Stomach (tissue), 4 donors: ENCODE results near the gene P4HTM.

Source experiments
- CTCF ChIP-seq, 7 experiments: fragments of 450-650 bp in 4 of 7; fragments of 200-600 bp in 3 of 7; sonication (generic) in 3 of 7; IDR thresholded peaks; one replicate each; pipeline ENCODE4 v1.5.1; 2016 to 2019; ENCODE audit warnings: antibody characterized with exemption in 7 of 7, control low read depth in 2 of 7, mild to moderate bottlenecking in 1 of 7
- EP300 ChIP-seq: sonication (generic); formaldehyde crosslinking; IDR thresholded peaks from one replicate; pipeline ENCODE4 v1.6.1; 2017; ENCODE audit warnings: antibody characterized with exemption
- POLR2A ChIP-seq, 4 donors: fragments of 450-650 bp; IDR thresholded peaks; one replicate each; pipeline ENCODE4 v1.6.1; 2016; ENCODE audit warnings: antibody characterized with exemption in 4 of 4, control low read depth in 2 of 4, mild to moderate bottlenecking in 1 of 4, moderate library complexity in 1 of 4
- POLR2AphosphoS5 ChIP-seq, 3 donors: sonication (generic); formaldehyde crosslinking; IDR thresholded peaks; one replicate each; pipeline ENCODE4 v1.6.1; 2016; ENCODE audit warnings: antibody characterized with exemption in 3 of 3

- no peak for TF ChIP-seq CTCF (IDR thresholded peaks at IDR 0.05)
- no peak for TF ChIP-seq POLR2A (IDR thresholded peaks at IDR 0.05)
- no peak for TF ChIP-seq POLR2AphosphoS5 (IDR thresholded peaks at IDR 0.05)
- TF ChIP-seq EP300: no peak
Measured at GRCh38 chr3:49025005-49025792, 35.2 kb downstream of the P4HTM start.
